Measurements from ENCODE around the gene SP6. TPM values are rescaled to one million over a fixed set of nuclear protein-coding genes. Genes with fewer than 3 reads are reported as not detected.

SP6 gene
- total RNA-seq, 1 experiment from 2014 or later: 3.3 TPM

DNA sequence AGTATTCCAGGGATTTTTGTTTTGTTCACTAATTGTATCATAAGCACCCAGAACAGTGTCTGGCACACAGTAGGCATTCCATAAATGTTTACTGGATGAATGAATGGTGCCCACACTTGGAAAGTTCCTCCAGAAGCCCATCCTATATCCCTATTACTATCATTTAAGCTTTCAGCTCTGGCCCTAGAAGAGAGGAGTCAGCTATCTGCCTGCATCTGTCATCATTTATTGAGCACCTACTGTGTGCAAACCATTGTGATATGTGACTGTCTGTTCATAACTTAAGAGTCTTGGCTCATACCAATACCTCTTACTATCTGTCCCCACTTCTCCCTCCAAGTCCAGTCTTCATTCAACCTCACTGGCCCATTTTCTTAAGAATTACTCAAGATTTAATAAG is 20.1 kb upstream of the SP6 start (continued):
- TF ChIP-seq, protein P1, sequence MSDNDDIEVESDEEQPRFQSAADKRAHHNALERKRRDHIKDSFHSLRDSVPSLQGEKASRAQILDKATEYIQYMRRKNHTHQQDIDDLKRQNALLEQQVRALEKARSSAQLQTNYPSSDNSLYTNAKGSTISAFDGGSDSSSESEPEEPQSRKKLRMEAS (CRISPR knock-in tag; IDR thresholded peaks at IDR 0.05): no peak
- no peak for TF ChIP-seq ZNF121 (CRISPR knock-in tag; IDR thresholded peaks at IDR 0.05)
- TF ChIP-seq GRHL2 (CRISPR knock-in tag; IDR thresholded peaks at IDR 0.05; ENCODE audit: insufficient replicate concordance, severe bottlenecking): no peak
- no peak for TF ChIP-seq RORB (CRISPR knock-in tag; IDR thresholded peaks at IDR 0.05)

GRCh38 chr17:47870056-47870455 is 19.1 kb upstream of the SP6 start:
- Mint-ChIP-seq H3K36me3 (no peaks in the 10 kb centered on the region), H3K9me3 (no peaks in the 10 kb centered on the region), H3K27me3 (ENCODE audit: low read depth) (peaks cover 86% of the 10 kb centered on the region), H3K4me3 (no peak overlapping the region), H3K4me1 (peaks cover 49% of the 10 kb centered on the region), H3K27ac (no peak overlapping the region)
- no peak for DNase-seq (ENCODE audit: low spot score)
- ChIA-PET CTCF (interaction anchor here (1.1 to 8.7 kb wide), 7 partner anchors 14 to 148 kb away, joined by 3 to 94 read pairs (median 7); partner anchors contain the start of genes SCRN2 and SP6), POLR2A (interaction anchor here (0.5 kb wide), 1 partner anchor 21 kb away, joined by 6 read pairs; no protein-coding TSS in a partner anchor)
- ATAC-seq: no peak
- TF ChIP-seq, protein P2, sequence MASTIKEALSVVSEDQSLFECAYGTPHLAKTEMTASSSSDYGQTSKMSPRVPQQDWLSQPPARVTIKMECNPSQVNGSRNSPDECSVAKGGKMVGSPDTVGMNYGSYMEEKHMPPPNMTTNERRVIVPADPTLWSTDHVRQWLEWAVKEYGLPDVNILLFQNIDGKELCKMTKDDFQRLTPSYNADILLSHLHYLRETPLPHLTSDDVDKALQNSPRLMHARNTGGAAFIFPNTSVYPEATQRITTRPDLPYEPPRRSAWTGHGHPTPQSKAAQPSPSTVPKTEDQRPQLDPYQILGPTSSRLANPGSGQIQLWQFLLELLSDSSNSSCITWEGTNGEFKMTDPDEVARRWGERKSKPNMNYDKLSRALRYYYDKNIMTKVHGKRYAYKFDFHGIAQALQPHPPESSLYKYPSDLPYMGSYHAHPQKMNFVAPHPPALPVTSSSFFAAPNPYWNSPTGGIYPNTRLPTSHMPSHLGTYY (CRISPR knock-in tag; IDR thresholded peaks at IDR 0.05): no peak
- no peak for TF ChIP-seq PRRX2 (CRISPR knock-in tag; IDR thresholded peaks at IDR 0.05)
- TF ChIP-seq ZNF219 (CRISPR knock-in tag; IDR thresholded peaks at IDR 0.05; ENCODE audit: borderline replicate concordance): no peak
- no peak for TF ChIP-seq ATF3 (CRISPR knock-in tag; conservative IDR thresholded peaks at IDR 0.05)
- TF ChIP-seq NFYB (CRISPR knock-in tag; conservative IDR thresholded peaks at IDR 0.05; ENCODE audit: low read depth): no peak
- no peak for TF ChIP-seq RORB (CRISPR knock-in tag; IDR thresholded peaks at IDR 0.05)
- TF ChIP-seq SMAD4 (CRISPR knock-in tag; IDR thresholded peaks at IDR 0.05): no peak
- TF ChIP-seq OVOL2 (CRISPR knock-in tag; IDR thresholded peaks at IDR 0.05; ENCODE audit: borderline replicate concordance): no peak
- TF ChIP-seq ARID4B (CRISPR knock-in tag; IDR thresholded peaks at IDR 0.05; ENCODE audit: borderline replicate concordance): no peak
- no peak for TF ChIP-seq ESRRA (CRISPR knock-in tag; IDR thresholded peaks at IDR 0.05; ENCODE audit: borderline replicate concordance)
- TF ChIP-seq KAT7 (CRISPR knock-in tag; IDR thresholded peaks at IDR 0.05; ENCODE audit: borderline replicate concordance): no peak
- TF ChIP-seq, protein P3, sequence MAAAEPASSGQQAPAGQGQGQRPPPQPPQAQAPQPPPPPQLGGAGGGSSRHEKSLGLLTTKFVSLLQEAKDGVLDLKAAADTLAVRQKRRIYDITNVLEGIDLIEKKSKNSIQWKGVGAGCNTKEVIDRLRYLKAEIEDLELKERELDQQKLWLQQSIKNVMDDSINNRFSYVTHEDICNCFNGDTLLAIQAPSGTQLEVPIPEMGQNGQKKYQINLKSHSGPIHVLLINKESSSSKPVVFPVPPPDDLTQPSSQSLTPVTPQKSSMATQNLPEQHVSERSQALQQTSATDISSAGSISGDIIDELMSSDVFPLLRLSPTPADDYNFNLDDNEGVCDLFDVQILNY (CRISPR knock-in tag; IDR thresholded peaks at IDR 0.05): no peak
- TF ChIP-seq, protein P4, sequence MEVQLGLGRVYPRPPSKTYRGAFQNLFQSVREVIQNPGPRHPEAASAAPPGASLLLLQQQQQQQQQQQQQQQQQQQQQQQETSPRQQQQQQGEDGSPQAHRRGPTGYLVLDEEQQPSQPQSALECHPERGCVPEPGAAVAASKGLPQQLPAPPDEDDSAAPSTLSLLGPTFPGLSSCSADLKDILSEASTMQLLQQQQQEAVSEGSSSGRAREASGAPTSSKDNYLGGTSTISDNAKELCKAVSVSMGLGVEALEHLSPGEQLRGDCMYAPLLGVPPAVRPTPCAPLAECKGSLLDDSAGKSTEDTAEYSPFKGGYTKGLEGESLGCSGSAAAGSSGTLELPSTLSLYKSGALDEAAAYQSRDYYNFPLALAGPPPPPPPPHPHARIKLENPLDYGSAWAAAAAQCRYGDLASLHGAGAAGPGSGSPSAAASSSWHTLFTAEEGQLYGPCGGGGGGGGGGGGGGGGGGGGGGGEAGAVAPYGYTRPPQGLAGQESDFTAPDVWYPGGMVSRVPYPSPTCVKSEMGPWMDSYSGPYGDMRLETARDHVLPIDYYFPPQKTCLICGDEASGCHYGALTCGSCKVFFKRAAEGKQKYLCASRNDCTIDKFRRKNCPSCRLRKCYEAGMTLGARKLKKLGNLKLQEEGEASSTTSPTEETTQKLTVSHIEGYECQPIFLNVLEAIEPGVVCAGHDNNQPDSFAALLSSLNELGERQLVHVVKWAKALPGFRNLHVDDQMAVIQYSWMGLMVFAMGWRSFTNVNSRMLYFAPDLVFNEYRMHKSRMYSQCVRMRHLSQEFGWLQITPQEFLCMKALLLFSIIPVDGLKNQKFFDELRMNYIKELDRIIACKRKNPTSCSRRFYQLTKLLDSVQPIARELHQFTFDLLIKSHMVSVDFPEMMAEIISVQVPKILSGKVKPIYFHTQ (CRISPR knock-in tag; IDR thresholded peaks at IDR 0.05): no peak
- no peak for TF ChIP-seq MLX (CRISPR knock-in tag; IDR thresholded peaks at IDR 0.05)
- TF ChIP-seq NFATC4 (CRISPR knock-in tag; IDR thresholded peaks at IDR 0.05): no peak
- no peak for TF ChIP-seq JAZF1 (CRISPR knock-in tag; IDR thresholded peaks at IDR 0.05)
- no peak for TF ChIP-seq HMGA2 (CRISPR knock-in tag; IDR thresholded peaks at IDR 0.05)
- TF ChIP-seq NR3C1 (CRISPR knock-in tag; conservative IDR thresholded peaks at IDR 0.05; ENCODE audit: low read depth): no peak

Measured in WTC11 (cell line).